ENCODE results near the gene STEAP1B. TPM values are rescaled to one million over a fixed set of nuclear protein-coding genes. Genes with fewer than 3 reads are reported as not detected.

The STEAP1B gene
- total RNA-seq, 5 donors from 2014 or later (not counting 1 experiment from before 2014, with no cell fraction given), result 0.28 to 0.44 (median 0.31) TPM; not detected in 1

GRCh38 chr7:22470981-22471380, 29.0 kb downstream of the STEAP1B start:
- DNase-seq (no peak), ATAC-seq (replicated peaks in 1 of 4) (no peak)
- H3K36me3 Mint-ChIP-seq, result no peaks in the 10 kb centered on the region
- ChIA-PET POLR2A (no interaction called here), CTCF (interaction anchor here in 1 of 2 donors (0.7 kb wide), 1 partner anchor 285 kb away, joined by 8 read pairs; no protein-coding TSS in a partner anchor)
- Histone ChIP-seq H3K4me1 (ENCODE audit: control insufficient read depth in 1 of 2, extremely low read depth in 1 of 2, insufficient read depth in 2 of 2, low read length in 2 of 2) (no peaks in the 10 kb centered on the region), H3K27ac (ENCODE audit: low read length) (no peak overlapping the region), H3K9me3 (no peaks in the 10 kb centered on the region), H3K27me3 (replicated peaks in 1 of 2; ENCODE audit: control insufficient read depth in 2 of 2, extremely low read depth in 1 of 2, insufficient read depth in 2 of 2, low read length in 1 of 2) (no peaks in the 10 kb centered on the region), H3K4me3 (ENCODE audit: control insufficient read depth in 1 of 2, extremely low read depth in 1 of 2, low read length in 1 of 2) (no peak overlapping the region), H3K36me3 (ENCODE audit: control insufficient read depth in 2 of 2, extremely low read depth in 1 of 2, insufficient read depth in 1 of 2, low read length in 1 of 2) (no peaks in the 10 kb centered on the region)
- no peak overlapping the region for H3K4me3 Mint-ChIP-seq
- H3K9me3 Mint-ChIP-seq, result no peaks in the 10 kb centered on the region
- H3K4me1 Mint-ChIP-seq, result no peaks in the 10 kb centered on the region
- no peak overlapping the region for H3K27ac Mint-ChIP-seq
- H3K27me3 Mint-ChIP-seq, result peaks cover 0 to under 1% of the 10 kb centered on the region in 2 donors
- 38% methylated on average over 4 of the region's 10 CpGs for WGBS (ENCODE audit: insufficient coverage)

DNA sequence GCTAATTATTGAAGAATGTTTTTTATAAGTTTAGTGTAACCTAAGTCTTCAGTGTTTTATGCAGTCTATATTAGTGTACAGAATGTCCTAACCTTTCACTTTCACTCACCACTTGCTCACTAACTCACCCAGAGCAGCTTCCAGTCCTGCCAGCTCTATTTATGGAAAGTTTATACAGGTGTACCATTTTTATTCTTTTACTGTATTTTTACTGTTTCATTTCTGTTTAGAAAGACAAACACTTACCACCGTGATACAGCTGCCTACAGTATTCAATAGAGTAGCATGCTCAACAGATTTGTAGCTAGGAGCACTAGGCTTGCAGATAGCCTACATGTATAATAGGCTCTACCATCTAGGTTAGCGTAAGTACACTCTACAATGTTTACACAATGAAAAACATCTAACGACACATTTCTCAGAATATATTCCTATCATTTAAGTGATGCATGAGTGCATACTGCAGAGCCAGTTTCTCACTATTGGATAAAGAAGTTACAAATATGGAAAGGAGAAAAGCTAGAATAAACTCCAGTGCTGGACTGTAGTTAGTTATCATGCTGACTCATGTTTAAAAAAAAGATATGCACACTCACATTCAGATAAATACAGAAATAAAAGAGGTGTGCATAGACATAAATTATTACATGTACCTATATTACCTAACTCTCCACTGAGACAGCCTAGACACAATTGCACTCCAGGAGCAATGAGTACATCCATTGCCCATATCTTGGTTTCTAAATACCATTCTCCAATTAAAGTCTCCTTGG, 30.4 kb downstream of the STEAP1B start:
- POLR2A ChIA-PET, result no interaction called here
- no peak overlapping the region for H3K4me3 ChIP-seq (ENCODE audit: control insufficient read depth in 1 of 2, extremely low read depth in 1 of 2, low read length in 1 of 2)

GRCh38 chr7:22468609-22469008, 31.4 kb downstream of the STEAP1B start:
- no peaks in the 10 kb centered on the region for H3K4me1 Mint-ChIP-seq
- CTCF ChIA-PET, result interaction anchor here in 1 of 2 donors (0.6 to 1.4 kb wide), 2 partner anchors 8 to 13 kb away, joined by 3 to 6 read pairs; no protein-coding TSS in a partner anchor
- Histone ChIP-seq H3K4me3 (ENCODE audit: control insufficient read depth in 1 of 2, extremely low read depth in 1 of 2, low read length in 1 of 2) (no peak overlapping the region), H3K36me3 (ENCODE audit: control insufficient read depth in 2 of 2, extremely low read depth in 1 of 2, insufficient read depth in 1 of 2, low read length in 1 of 2) (no peaks in the 10 kb centered on the region), H3K4me1 (ENCODE audit: control insufficient read depth in 1 of 2, extremely low read depth in 1 of 2, insufficient read depth in 2 of 2, low read length in 2 of 2) (no peaks in the 10 kb centered on the region), H3K9me3 (no peaks in the 10 kb centered on the region), H3K27ac (ENCODE audit: low read length) (no peak overlapping the region), H3K27me3 (replicated peaks in 1 of 2; ENCODE audit: control insufficient read depth in 2 of 2, extremely low read depth in 1 of 2, insufficient read depth in 2 of 2, low read length in 1 of 2) (peaks cover 0 to 3% of the 10 kb centered on the region in 2 experiments)
- H3K4me3 Mint-ChIP-seq, result no peak overlapping the region
- no peaks in the 10 kb centered on the region for H3K9me3 Mint-ChIP-seq
- DNase-seq (no peak), ATAC-seq (replicated peaks in 1 of 4) (no peak)
- 100% methylated on average over 1 of the region's 3 CpGs for WGBS (ENCODE audit: insufficient coverage)
- no peaks in the 10 kb centered on the region for H3K36me3 Mint-ChIP-seq
- H3K27ac Mint-ChIP-seq, result no peak overlapping the region
- POLR2A ChIA-PET, result no interaction called here
- H3K27me3 Mint-ChIP-seq, result peaks cover 0 to 3% of the 10 kb centered on the region in 2 donors

More for the DNA sequence above, 30.4 kb downstream of the STEAP1B start:
- DNase-seq (no peak), ATAC-seq (replicated peaks in 1 of 4) (no peak)
- H3K27me3 ChIP-seq (replicated peaks in 1 of 2; ENCODE audit: control insufficient read depth in 2 of 2, extremely low read depth in 1 of 2, insufficient read depth in 2 of 2, low read length in 1 of 2), result peaks cover 0 to 3% of the 10 kb centered on the region in 2 experiments
- no peaks in the 10 kb centered on the region for H3K36me3 ChIP-seq (ENCODE audit: control insufficient read depth in 2 of 2, extremely low read depth in 1 of 2, insufficient read depth in 1 of 2, low read length in 1 of 2)
- no peak overlapping the region for H3K4me3 Mint-ChIP-seq
- no peaks in the 10 kb centered on the region for H3K4me1 Mint-ChIP-seq
- H3K27ac ChIP-seq (ENCODE audit: low read length), result no peak overlapping the region
- no peaks in the 10 kb centered on the region for H3K36me3 Mint-ChIP-seq
- peaks cover 0 to 3% of the 10 kb centered on the region in 2 donors for H3K27me3 Mint-ChIP-seq
- 29% methylated on average over 1 of the region's 3 CpGs for WGBS (ENCODE audit: insufficient coverage)
- H3K9me3 ChIP-seq, result no peaks in the 10 kb centered on the region
- no peak overlapping the region for H3K27ac Mint-ChIP-seq
- no peaks in the 10 kb centered on the region for H3K4me1 ChIP-seq (ENCODE audit: control insufficient read depth in 1 of 2, extremely low read depth in 1 of 2, insufficient read depth in 2 of 2, low read length in 2 of 2)
- no peaks in the 10 kb centered on the region for H3K9me3 Mint-ChIP-seq
- CTCF ChIA-PET, result interaction anchor here in 1 of 2 donors (0.6 to 1.4 kb wide), 2 partner anchors 9 to 12 kb away, joined by 3 to 6 read pairs; no protein-coding TSS in a partner anchor

DNA sequence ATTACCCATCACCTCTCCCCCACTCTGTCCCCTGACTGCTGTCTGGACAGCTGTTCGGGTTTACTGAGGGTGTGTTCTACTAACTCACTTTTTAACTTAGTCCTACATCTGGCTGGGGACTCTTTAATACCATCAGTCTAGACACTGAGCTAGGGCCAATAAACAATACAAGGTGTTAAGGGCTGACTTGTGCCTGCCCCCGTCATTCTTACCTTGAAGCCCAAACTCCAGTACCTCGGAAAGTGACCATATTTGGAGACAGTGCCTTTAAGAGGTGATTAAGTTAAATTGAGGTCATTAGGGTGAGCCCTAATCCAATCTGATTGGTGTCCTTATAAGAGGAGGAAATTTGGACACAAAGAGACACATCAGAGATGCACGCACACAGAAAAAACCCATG, 35.7 kb downstream of the STEAP1B start:
- H3K27me3 Mint-ChIP-seq, result peaks cover 3 to 7% of the 10 kb centered on the region in 2 donors
- no peak for DNase-seq
- Histone ChIP-seq H3K9me3 (no peaks in the 10 kb centered on the region), H3K27me3 (replicated peaks in 1 of 2; ENCODE audit: control insufficient read depth in 2 of 2, extremely low read depth in 1 of 2, insufficient read depth in 2 of 2, low read length in 1 of 2) (peaks cover 0 to 8% of the 10 kb centered on the region in 2 experiments), H3K27ac (ENCODE audit: low read length) (no peak overlapping the region), H3K4me3 (ENCODE audit: control insufficient read depth in 1 of 2, extremely low read depth in 1 of 2, low read length in 1 of 2) (no peak overlapping the region), H3K4me1 (ENCODE audit: control insufficient read depth in 1 of 2, extremely low read depth in 1 of 2, insufficient read depth in 2 of 2, low read length in 2 of 2) (no peaks in the 10 kb centered on the region), H3K36me3 (ENCODE audit: control insufficient read depth in 2 of 2, extremely low read depth in 1 of 2, insufficient read depth in 1 of 2, low read length in 1 of 2) (no peaks in the 10 kb centered on the region)
- H3K4me3 Mint-ChIP-seq, result no peak overlapping the region
- peaks cover 0 to 3% (median 0%) of the 10 kb centered on the region in 3 donors for H3K9me3 Mint-ChIP-seq
- ChIA-PET POLR2A (no interaction called here), CTCF (no interaction called here)
- WGBS (ENCODE audit: insufficient coverage), result 90% methylated on average over 2 of the region's 4 CpGs
- H3K36me3 Mint-ChIP-seq, result no peaks in the 10 kb centered on the region
- no peak for ATAC-seq (replicated peaks in 1 of 4)
- no peaks in the 10 kb centered on the region for H3K4me1 Mint-ChIP-seq
- no peak overlapping the region for H3K27ac Mint-ChIP-seq

DNA sequence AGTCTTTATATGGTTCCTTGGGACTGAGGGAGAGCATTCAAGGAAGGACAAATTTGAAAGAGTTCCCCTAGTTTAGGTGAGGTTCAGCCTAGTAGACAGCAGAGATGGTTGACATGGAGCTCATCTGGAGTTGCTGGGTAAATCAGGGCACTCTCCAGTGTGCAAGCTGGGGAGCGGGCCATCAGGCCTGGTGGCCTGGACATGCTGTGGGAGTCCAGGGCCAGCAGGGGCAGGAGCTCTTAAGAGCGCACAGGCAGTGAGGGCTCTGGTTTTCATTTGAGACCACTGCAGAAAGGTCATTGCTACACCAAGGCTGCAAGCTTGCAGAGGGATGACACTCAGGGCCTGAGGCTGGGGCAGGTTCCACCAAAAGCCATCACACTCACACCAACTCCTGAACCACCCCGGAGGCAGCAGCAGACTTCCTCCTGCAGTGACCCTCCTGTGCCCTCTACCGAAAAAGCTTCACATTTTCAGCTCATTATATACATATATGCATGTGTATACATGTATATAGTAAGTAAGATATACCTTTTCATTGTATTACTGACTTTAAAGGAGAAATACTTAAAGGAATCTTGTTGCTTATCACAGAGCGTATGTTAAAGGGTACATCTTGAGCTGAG, 39.5 kb downstream of the STEAP1B start:
- Histone ChIP-seq H3K36me3 (ENCODE audit: control insufficient read depth in 2 of 2, extremely low read depth in 1 of 2, insufficient read depth in 1 of 2, low read length in 1 of 2) (no peaks in the 10 kb centered on the region), H3K27ac (ENCODE audit: low read length) (no peak overlapping the region), H3K4me3 (ENCODE audit: control insufficient read depth in 1 of 2, extremely low read depth in 1 of 2, low read length in 1 of 2) (no peak overlapping the region), H3K9me3 (no peaks in the 10 kb centered on the region), H3K27me3 (replicated peaks in 1 of 2; ENCODE audit: control insufficient read depth in 2 of 2, extremely low read depth in 1 of 2, insufficient read depth in 2 of 2, low read length in 1 of 2) (peaks cover 0 to 6% of the 10 kb centered on the region in 2 experiments), H3K4me1 (ENCODE audit: control insufficient read depth in 1 of 2, extremely low read depth in 1 of 2, insufficient read depth in 2 of 2, low read length in 2 of 2) (no peaks in the 10 kb centered on the region)
- H3K36me3 Mint-ChIP-seq, result no peaks in the 10 kb centered on the region
- peaks cover 0 to 3% (median 0%) of the 10 kb centered on the region in 3 donors for H3K9me3 Mint-ChIP-seq
- no peaks in the 10 kb centered on the region for H3K4me1 Mint-ChIP-seq
- H3K4me3 Mint-ChIP-seq, result no peak overlapping the region
- ChIA-PET POLR2A (no interaction called here), CTCF (interaction anchor here (0.6 to 0.9 kb wide), 5 partner anchors 8 to 1682 kb away, joined by 3 to 6 read pairs (median 4); no protein-coding TSS in a partner anchor)
- no peak overlapping the region for H3K27ac Mint-ChIP-seq
- H3K27me3 Mint-ChIP-seq, result peaks cover 5 to 10% of the 10 kb centered on the region in 2 donors
- ATAC-seq (replicated peaks in 1 of 4), result no peak
- DNase-seq, result no peak
- WGBS (ENCODE audit: insufficient coverage), result 96% methylated on average over 3 of the region's 5 CpGs

GRCh38 chr7:22457471-22457870, 42.5 kb downstream of the STEAP1B start:
- no peaks in the 10 kb centered on the region for H3K9me3 ChIP-seq
- no peak overlapping the region for H3K4me3 Mint-ChIP-seq
- no peak overlapping the region for H3K4me3 ChIP-seq (ENCODE audit: control insufficient read depth in 1 of 2, extremely low read depth in 1 of 2, low read length in 1 of 2)
- ChIA-PET POLR2A (no interaction called here), CTCF (interaction anchor here in 1 of 2 donors (0.6 kb wide), 1 partner anchor 458 kb away, joined by 4 read pairs; no protein-coding TSS in a partner anchor)
- no peak overlapping the region for H3K27ac ChIP-seq (ENCODE audit: low read length)
- no peak overlapping the region for H3K27ac Mint-ChIP-seq
- H3K9me3 Mint-ChIP-seq, result no peaks in the 10 kb centered on the region
- WGBS (ENCODE audit: insufficient coverage), result 100% methylated on average over 1 of the region's 1 CpG
- H3K4me1 Mint-ChIP-seq, result peaks cover 5 to 8% (median 6%) of the 10 kb centered on the region in 3 donors
- ATAC-seq (replicated peaks in 1 of 4) (no peak), DNase-seq (no peak)
- H3K27me3 ChIP-seq (replicated peaks in 1 of 2; ENCODE audit: control insufficient read depth in 2 of 2, extremely low read depth in 1 of 2, insufficient read depth in 2 of 2, low read length in 1 of 2), result peaks cover 0 to 9% of the 10 kb centered on the region in 2 experiments
- H3K27me3 Mint-ChIP-seq, result peaks cover 20 to 28% of the 10 kb centered on the region in 2 donors
- H3K4me1 ChIP-seq (ENCODE audit: control insufficient read depth in 1 of 2, extremely low read depth in 1 of 2, insufficient read depth in 2 of 2, low read length in 2 of 2), result no peaks in the 10 kb centered on the region
- H3K36me3 Mint-ChIP-seq, result no peaks in the 10 kb centered on the region
- no peaks in the 10 kb centered on the region for H3K36me3 ChIP-seq (ENCODE audit: control insufficient read depth in 2 of 2, extremely low read depth in 1 of 2, insufficient read depth in 1 of 2, low read length in 1 of 2)
